Uterus (tissue), 2 donors: ENCODE data around the gene FZD8.

Source experiments
- POLR2A ChIP-seq, 2 donors: fragments of 450-650 bp; IDR thresholded peaks; one replicate each; pipeline ENCODE4 v1.6.1; 2016; ENCODE audit warnings: antibody characterized with exemption in 2 of 2, mild to moderate bottlenecking in 1 of 2, moderate library complexity in 1 of 2
- TF ChIP-seq, protein P1 (sequence below), 4 experiments: fragments of 200-600 bp in 2 of 4; fragments of 450-650 bp in 2 of 4; sonication (generic) in 2 of 4; IDR thresholded peaks; one replicate each; pipeline ENCODE4 v1.5.1; 2016 to 2019; ENCODE audit warnings: antibody characterized with exemption in 4 of 4, mild to moderate bottlenecking in 2 of 4, moderate library complexity in 1 of 4

DNA sequence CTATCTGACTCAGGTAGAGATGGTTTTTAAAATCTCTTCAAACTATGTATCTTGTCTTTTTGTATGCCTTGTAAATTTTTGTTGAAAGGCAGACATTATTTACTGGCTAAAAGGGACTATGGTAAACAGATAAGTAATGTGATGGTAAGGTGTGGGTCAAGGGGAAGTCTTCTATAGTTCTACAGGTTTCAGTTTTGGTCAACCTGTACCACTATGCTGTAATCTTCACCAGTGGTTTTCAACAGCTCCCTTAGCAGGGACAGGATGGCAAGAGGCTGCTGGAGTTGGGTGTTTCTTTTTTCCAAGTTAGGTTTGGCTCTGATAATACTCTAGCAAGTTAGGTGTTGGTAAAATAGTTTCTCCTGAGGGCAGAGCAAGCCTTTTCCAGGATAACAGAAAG is 32.7 kb upstream of the FZD8 start:
- TF ChIP-seq, protein P1, sequence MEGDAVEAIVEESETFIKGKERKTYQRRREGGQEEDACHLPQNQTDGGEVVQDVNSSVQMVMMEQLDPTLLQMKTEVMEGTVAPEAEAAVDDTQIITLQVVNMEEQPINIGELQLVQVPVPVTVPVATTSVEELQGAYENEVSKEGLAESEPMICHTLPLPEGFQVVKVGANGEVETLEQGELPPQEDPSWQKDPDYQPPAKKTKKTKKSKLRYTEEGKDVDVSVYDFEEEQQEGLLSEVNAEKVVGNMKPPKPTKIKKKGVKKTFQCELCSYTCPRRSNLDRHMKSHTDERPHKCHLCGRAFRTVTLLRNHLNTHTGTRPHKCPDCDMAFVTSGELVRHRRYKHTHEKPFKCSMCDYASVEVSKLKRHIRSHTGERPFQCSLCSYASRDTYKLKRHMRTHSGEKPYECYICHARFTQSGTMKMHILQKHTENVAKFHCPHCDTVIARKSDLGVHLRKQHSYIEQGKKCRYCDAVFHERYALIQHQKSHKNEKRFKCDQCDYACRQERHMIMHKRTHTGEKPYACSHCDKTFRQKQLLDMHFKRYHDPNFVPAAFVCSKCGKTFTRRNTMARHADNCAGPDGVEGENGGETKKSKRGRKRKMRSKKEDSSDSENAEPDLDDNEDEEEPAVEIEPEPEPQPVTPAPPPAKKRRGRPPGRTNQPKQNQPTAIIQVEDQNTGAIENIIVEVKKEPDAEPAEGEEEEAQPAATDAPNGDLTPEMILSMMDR (IDR thresholded peaks at IDR 0.05): no peak
- TF ChIP-seq POLR2A (IDR thresholded peaks at IDR 0.05): no peak
